Common myeloid progenitor, CD34-positive (primary cell): Measurements from ENCODE around the gene ATF6.

Experiments
- CTCF ChIA-PET: fragments of 350-600 bp; sonication (Branson Sonifier 250); formaldehyde crosslinking; loops from one replicate; lab custom pipeline; 2021; ENCODE audit warnings: antibody characterized with exemption; lab: Charles Lee
- POLR2A ChIA-PET: fragments of 350-600 bp; sonication (Branson Sonifier 250); formaldehyde crosslinking; loops from one replicate; lab custom pipeline; 2021; ENCODE audit warnings: antibody characterized with exemption; lab: Charles Lee
- DNase-seq, 3 donors: peaks; one replicate each; pipeline versions ENCODE4 v3.0.0 to v3.0.0-alpha.2; 2013
- H3K27ac ChIP-seq, 2 experiments: 1 replicate in 1 of 2; 2 replicates in 1 of 2; pipeline ENCODE4 v1.7.0; 2013; ENCODE audit warnings: inconsistent platforms in 2 of 2, low read length in 2 of 2, mild to moderate bottlenecking in 2 of 2, low read depth in 1 of 2, moderate library complexity in 1 of 2; ENCODE audit not compliant: severe bottlenecking in 2 of 2, insufficient read depth in 1 of 2, poor library complexity in 1 of 2
- H3K27me3 ChIP-seq, 5 experiments: replicated peaks in 2 of 5; 1 replicate in 3 of 5; 2 replicates in 2 of 5; pipeline versions ENCODE4 v1.6.1 to v1.7.0; 2013; ENCODE audit warnings: low read length in 4 of 5, mild to moderate bottlenecking in 2 of 5, moderate library complexity in 2 of 5, inconsistent platforms in 1 of 5; ENCODE audit not compliant: insufficient read depth in 5 of 5, control insufficient read depth in 4 of 5
- H3K36me3 ChIP-seq, 4 experiments: 1 replicate in 2 of 4; 2 replicates in 2 of 4; pipeline versions ENCODE4 v1.6.1 to v1.7.0; 2013; ENCODE audit warnings: low read length in 3 of 4, control low read depth in 1 of 4, mild to moderate bottlenecking in 1 of 4; ENCODE audit not compliant: control insufficient read depth in 4 of 4, insufficient read depth in 4 of 4
- H3K4me1 ChIP-seq, 4 experiments: 1 replicate in 3 of 4; 2 replicates in 1 of 4; pipeline versions ENCODE4 v1.6.1 to v1.7.1; 2013; ENCODE audit warnings: low read length in 3 of 4, mild to moderate bottlenecking in 3 of 4, control low read depth in 1 of 4, inconsistent platforms in 1 of 4, moderate library complexity in 1 of 4; ENCODE audit not compliant: control insufficient read depth in 4 of 4, insufficient read depth in 4 of 4; ENCODE audit errors: control extremely low read depth in 1 of 4
- H3K4me3 ChIP-seq, 7 experiments: 1 replicate in 4 of 7; 2 replicates in 3 of 7; pipeline versions ENCODE4 v1.5.1 to v1.7.0; 2013; ENCODE audit warnings: mild to moderate bottlenecking in 7 of 7, low read length in 6 of 7, moderate library complexity in 6 of 7, inconsistent platforms in 2 of 7, low read depth in 2 of 7, control low read depth in 1 of 7; ENCODE audit not compliant: insufficient read depth in 4 of 7, control insufficient read depth in 1 of 7; ENCODE audit errors: extremely low read depth in 1 of 7
- H3K9me3 ChIP-seq, 5 experiments: 1 replicate in 4 of 5; 2 replicates in 1 of 5; pipeline versions ENCODE4 v1.6.1 to v1.7.1; 2013; ENCODE audit warnings: low read length in 4 of 5, mild to moderate bottlenecking in 2 of 5, inconsistent platforms in 1 of 5, low read depth in 1 of 5, moderate library complexity in 1 of 5; ENCODE audit not compliant: control insufficient read depth in 4 of 5, insufficient read depth in 2 of 5; ENCODE audit errors: control extremely low read depth in 1 of 5
- WGBS: methylation state at CpG from one replicate; pipeline ENCODE4 v1.1.5; 2013; ENCODE audit not compliant: insufficient coverage; 5-methylcytosine and 5-hydroxymethylcytosine counted together

ATF6 gene

DNA sequence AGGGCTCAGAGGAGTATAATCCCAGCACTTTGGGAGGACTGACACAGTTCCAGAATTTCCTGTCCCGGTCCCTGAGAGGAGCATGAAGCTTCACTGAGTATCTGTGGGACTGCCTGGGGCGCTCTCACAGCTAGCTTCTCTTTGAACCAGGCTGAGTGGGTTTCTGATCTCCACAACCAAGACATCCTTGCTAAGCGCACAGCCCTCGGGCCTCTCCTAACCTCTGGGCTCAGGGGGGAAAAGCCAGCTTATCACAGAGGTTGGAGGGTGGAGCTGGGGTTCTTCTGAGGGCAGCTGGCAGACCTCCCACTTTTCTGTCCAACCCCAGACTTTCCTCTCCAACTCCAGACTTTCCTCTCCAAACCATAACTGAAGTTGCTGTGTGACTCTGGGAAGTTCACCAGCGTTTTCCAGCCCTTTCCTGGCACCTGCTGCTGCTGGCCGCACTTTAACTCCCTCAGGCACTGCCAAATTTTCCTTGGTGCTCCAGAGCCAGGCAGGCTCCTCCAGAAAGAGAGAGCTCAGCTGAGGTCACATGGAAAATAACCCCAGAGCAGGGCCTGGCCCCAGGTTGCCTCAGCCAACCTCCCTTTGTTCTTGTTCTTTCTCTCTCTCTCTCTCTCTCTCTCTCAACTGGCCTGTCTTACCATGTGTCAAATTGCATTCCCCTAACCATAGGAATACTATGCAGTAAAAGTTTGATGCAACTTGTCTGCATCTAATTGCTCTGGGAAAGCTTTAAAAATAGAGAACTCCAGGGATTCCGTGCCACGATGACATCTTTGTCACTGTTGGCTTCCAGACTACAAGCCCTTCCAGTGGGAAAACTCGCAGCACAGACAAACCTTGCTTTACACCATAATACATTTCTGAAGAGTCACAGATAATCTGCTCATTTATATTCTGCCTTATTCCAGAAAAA lies 208.1 kb downstream of the ATF6 start:
- ChIA-PET CTCF (interaction anchor here (1.2 kb wide), 1 partner anchor 27 kb away, joined by 3 read pairs; no protein-coding TSS in a partner anchor), POLR2A (no interaction called here)
- 100% methylated on average over 4 of the region's 9 CpGs for WGBS
- Histone ChIP-seq H3K9me3 (peaks cover 0 to 6% (median 2%) of the 10 kb centered on the region in 5 experiments), H3K36me3 (no peaks in the 10 kb centered on the region), H3K4me1 (no peaks in the 10 kb centered on the region), H3K27ac (no peak overlapping the region), H3K4me3 (no peak overlapping the region), H3K27me3 (no peaks in the 10 kb centered on the region)
- no peak for DNase-seq

DNA sequence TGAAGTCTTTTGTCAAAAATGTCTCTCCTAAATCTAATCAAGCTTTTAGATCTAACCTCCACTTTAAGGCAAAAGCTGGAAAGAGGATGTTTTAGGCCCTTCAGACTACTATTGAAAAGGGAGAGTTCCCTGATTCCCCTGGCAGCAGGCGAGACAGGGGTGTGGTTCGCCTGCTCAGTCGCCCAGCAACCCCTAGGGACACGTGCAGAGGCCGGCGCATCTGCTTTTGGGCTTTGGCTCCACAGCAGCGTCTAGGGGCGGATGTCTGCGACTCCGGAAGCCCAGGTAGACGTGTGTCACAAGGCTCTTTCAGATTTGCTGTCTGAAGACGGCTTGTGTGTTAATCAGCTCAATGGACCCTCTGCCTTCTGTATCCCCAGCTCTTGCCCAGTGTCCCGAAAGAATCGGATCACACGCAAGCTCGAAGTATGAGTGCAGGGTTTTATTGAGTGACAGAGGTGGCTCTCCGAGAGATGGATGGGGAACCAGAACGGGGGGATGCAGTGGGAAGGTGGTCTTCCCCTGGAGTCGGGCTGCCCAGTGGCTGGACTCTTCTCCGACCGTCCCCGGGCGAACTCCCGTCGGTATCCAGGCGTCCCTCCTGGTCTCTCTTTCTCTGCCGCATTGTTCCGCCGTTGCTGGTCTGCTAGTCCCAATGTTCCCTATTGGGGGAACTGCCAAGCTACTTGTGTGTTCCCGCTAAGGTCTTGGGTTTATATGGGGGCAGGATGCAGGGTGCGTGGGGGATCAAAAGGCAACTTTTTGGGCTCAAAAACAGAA lies 212.1 kb downstream of the ATF6 start:
- 96% methylated on average over 31 of the region's 31 CpGs for WGBS
- ChIA-PET POLR2A (no interaction called here), CTCF (interaction anchor here (0.6 to 0.7 kb wide), 2 partner anchors 34 to 129 kb away, joined by 3 to 4 read pairs; no protein-coding TSS in a partner anchor)
- no peak for DNase-seq
- no peak overlapping the region for H3K4me3 ChIP-seq
- peaks cover 0 to 6% (median 2%) of the 10 kb centered on the region in 5 experiments for H3K9me3 ChIP-seq
- no peaks in the 10 kb centered on the region for H3K36me3 ChIP-seq
- no peak overlapping the region for H3K27ac ChIP-seq
- H3K4me1 ChIP-seq: peaks cover 0 to 13% (median 3%) of the 10 kb centered on the region in 4 experiments
- peaks cover 0 to 2% (median 0%) of the 10 kb centered on the region in 5 experiments for H3K27me3 ChIP-seq

DNA sequence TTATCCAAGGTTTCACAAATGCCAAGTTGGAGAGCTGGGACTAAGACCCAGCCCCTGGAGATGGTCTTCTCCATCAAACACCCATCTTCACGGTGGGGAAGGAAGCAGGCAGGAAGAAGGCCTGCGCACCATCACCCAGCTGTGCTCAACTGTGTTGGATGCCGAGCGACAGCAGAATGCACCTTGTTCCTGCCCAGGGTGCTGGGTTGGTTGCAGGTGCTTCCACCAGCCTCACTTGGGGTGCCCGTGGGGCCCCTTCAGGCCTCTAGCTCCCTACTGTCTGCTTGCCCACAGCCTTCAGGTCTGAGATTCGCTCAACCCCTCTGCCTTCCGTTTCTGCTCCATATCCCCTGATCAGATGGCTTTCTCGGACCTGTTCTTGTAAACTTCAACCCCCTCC lies 215.0 kb downstream of the ATF6 start:
- CTCF ChIA-PET: interaction anchor here (0.8 to 1.1 kb wide), 4 partner anchors 11 to 75 kb away, joined by 3 read pairs; partner anchors contain the start of gene OLFML2B
- Histone ChIP-seq H3K4me3 (no peak overlapping the region), H3K36me3 (no peaks in the 10 kb centered on the region), H3K4me1 (peaks cover 0 to 13% (median 3%) of the 10 kb centered on the region in 4 experiments), H3K27me3 (peaks cover 0 to 2% (median 0%) of the 10 kb centered on the region in 5 experiments), H3K27ac (no peak overlapping the region), H3K9me3 (peaks cover 0 to 6% (median 2%) of the 10 kb centered on the region in 5 experiments)
- 91% methylated on average over 7 of the region's 8 CpGs for WGBS
- DNase-seq: no peak
- POLR2A ChIA-PET: no interaction called here

DNA sequence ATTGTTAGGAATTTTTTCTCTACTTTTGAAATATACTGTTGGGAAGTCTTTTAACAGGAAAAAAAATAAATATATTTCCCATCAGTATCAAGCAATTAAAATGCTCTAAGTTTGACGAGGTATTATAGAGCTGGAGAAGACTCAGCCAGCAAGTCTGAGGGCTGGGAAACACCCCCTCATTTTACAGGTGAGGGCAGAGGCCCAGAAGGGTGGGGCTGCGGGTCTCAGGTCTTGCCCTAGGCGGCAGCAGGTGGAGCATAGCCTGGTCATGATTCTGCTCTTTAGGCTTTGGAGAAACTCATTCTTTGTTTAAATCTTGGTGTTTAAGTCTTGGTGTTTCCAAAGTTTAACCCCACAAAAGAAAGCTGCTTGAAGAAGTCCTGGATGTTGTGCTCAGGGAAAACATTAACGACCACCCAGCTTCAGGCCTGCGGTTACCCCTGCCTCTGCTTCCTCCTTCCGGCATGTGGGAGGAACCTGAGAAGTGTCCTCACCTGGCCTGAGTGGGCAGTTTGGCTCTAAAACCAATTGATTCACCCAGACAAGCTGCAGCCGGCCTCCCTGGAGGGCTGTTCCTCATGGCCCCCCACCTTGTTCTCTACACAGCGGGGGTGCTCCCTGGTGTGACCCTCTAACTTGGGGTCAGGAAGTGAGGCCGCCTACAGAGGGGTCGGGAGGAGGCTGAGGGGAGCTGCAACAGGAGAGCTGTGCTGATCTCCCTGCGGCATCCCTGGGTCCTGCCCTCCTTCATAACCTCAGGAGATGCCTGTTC lies 215.8 kb downstream of the ATF6 start:
- Histone ChIP-seq H3K4me1 (peaks cover 0 to 13% (median 3%) of the 10 kb centered on the region in 4 experiments), H3K27me3 (peaks cover 0 to 2% (median 0%) of the 10 kb centered on the region in 5 experiments), H3K4me3 (no peak overlapping the region), H3K27ac (no peak overlapping the region), H3K36me3 (no peaks in the 10 kb centered on the region), H3K9me3 (peaks cover 0 to 6% (median 2%) of the 10 kb centered on the region in 5 experiments)
- 95% methylated on average over 8 of the region's 11 CpGs for WGBS
- POLR2A ChIA-PET: no interaction called here
- CTCF ChIA-PET: interaction anchor here (0.8 kb wide), 1 partner anchor 37 kb away, joined by 3 read pairs; no protein-coding TSS in a partner anchor
- no peak for DNase-seq

DNA sequence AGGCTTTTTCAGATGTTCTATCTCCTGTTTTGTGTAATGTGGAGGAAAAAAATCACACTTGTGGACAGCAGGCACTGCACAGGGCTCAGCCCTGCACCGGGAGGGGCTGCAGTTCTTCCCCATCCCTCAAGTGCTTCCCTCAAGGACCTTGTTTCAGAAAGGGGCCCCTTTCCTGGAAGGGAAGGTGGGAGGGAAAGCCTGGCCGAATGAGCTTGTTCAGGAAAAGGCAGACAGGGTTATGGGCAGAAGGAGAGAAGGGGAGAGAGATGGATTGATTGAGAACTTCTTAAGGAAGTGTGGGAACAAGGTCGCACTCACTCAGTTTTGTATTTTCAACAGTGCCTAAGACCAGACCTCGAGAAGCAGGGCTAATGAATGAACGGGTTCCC lies 216.4 kb downstream of the ATF6 start:
- ChIA-PET POLR2A (no interaction called here), CTCF (interaction anchor here (0.6 to 0.8 kb wide), 2 partner anchors 37 to 52 kb away, joined by 3 read pairs; no protein-coding TSS in a partner anchor)
- 20% methylated on average over 4 of the region's 5 CpGs for WGBS
- Histone ChIP-seq H3K36me3 (no peaks in the 10 kb centered on the region), H3K9me3 (peaks cover 0 to 8% (median 2%) of the 10 kb centered on the region in 5 experiments), H3K27me3 (peaks cover 0 to 2% (median 0%) of the 10 kb centered on the region in 5 experiments), H3K27ac (no peak overlapping the region), H3K4me1 (peaks cover 0 to 13% (median 3%) of the 10 kb centered on the region in 4 experiments), H3K4me3 (no peak overlapping the region)
- DNase-seq: no peak

DNA sequence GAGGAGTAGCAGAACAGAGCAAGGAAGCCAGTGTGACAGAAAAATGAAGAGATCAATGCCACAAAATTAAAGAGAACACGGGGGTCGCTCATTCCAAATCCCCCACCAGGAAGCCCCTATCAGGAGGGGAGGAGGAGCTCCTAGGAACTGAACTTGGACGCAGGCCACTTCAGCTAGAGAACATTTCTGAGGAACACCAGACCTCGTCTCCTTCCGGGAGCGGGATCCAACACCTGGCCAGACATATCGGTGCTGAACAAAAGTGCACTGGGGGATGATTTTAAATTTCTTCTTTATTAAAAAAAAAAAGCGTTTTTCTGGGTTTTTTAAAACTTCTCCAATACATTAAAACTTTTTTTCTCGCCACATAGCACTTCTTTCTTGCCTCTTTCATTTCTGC lies 216.8 kb downstream of the ATF6 start:
- no peak overlapping the region for H3K27ac ChIP-seq
- ChIA-PET POLR2A (no interaction called here), CTCF (interaction anchor here (0.6 to 0.8 kb wide), 2 partner anchors 36 to 52 kb away, joined by 3 read pairs; no protein-coding TSS in a partner anchor)
- WGBS: 83% methylated on average over 3 of the region's 9 CpGs
- no peak for DNase-seq
- H3K4me3 ChIP-seq: no peak overlapping the region
- peaks cover 0 to 13% (median 3%) of the 10 kb centered on the region in 4 experiments for H3K4me1 ChIP-seq
- peaks cover 0 to 12% (median 2%) of the 10 kb centered on the region in 5 experiments for H3K9me3 ChIP-seq
- H3K36me3 ChIP-seq: no peaks in the 10 kb centered on the region
- peaks cover 0 to 2% (median 0%) of the 10 kb centered on the region in 5 experiments for H3K27me3 ChIP-seq
